GM18907 (cell line): ENCODE measurements around the gene DUT.
"Not testable (repeated sequence)": the region's sequence is repeated elsewhere in the genome, so short reads cannot be mapped to it uniquely, and the experiment has no call there.

Source experiments
- ATAC-seq: cut with Tn5 transposase; IDR thresholded peaks from one replicate; pipeline ENCODE4 v1.9.1; 2021; ENCODE audit warnings: mild to moderate bottlenecking, moderate library complexity; ENCODE audit not compliant: unreplicated experiment

The DUT gene

DNA sequence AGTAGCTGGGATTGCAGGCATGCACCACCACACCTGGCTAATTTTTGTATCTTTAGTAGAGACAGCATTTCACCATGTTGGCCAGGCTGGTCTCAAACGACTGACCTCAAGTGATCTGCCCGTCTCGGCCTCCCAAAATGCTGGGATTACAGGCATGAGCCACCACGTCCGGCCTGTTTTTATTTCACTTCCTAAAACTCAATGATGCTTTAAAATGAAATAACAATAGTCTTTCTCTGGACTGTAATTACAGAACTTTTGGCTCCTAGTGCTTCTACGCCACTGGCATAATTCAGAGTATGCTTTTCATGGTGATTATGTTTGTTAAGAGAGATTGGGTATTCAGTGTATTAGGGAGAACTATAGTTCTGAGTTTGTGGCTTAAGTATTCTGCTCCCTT, 5.0 kb upstream of the DUT start:
- not testable (repeated sequence) for ATAC-seq

DNA sequence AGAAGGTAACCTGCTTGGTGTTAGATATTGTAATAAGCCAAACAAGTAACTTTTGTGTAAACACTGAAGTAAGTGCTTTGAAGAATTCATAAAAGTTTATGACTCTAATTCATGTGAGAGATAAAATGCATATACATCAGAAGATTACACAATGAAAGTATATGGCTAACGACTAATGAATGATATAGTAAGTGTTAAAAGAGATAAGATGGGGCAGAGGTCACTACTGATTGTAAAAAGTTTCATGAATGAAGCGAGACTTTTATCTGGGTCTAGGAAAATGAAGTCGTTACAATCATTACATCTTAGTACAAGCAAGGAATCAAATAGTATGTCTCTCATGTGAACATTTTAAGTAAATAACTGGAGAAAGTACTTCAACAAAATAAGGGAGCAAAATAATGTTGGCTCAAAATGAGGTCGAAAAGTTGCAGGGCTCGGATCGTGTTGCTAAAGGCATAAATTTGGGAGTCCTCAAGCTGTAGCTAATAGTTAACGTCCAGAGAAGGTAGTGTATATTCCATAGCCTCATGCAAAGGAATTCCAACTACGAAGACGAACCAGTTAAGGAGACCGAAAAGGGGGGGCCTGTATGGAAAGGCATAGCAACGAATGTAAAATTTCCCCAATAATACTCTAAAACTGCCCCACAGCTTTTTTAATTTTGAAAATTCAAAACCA, 984 bp upstream of the DUT start:
- ATAC-seq: no peak

DNA sequence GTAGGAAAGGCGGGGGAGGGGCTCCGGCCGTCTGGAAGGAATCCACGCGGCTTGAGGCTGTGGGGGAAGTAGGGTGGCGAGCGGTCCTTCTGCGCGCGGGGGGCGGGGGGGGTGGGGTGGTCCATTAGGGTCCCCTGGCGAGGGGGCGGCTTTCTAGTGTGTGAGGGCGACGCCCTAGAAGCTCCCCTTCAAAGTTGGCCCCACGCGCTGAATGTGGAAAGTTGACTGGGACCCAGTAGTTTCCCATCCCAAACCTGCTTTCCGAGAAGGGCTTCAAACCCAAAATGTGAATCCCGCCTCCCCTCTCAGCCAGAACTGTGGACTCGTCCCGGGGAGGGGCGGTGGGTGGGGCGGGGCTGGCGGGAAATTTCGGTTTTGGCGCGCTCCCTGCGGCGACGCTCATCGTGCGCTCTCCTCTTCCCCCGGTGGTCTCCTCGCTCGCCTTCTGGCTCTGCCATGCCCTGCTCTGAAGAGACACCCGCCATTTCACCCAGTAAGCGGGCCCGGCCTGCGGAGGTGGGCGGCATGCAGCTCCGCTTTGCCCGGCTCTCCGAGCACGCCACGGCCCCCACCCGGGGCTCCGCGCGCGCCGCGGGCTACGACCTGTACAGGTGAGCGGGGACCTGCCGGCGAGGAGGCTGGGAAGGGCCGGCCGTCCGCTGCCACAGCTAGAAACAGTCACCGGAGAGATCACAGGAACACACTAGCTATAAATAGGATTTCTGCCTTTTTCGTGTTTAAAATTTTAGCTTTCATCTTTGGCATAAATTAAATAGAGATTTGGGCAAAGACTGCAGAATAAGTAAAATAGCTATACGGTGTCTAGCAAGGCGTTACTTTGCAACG, 790 bp downstream of the DUT start:
- ATAC-seq: peak; percentile 66

DNA sequence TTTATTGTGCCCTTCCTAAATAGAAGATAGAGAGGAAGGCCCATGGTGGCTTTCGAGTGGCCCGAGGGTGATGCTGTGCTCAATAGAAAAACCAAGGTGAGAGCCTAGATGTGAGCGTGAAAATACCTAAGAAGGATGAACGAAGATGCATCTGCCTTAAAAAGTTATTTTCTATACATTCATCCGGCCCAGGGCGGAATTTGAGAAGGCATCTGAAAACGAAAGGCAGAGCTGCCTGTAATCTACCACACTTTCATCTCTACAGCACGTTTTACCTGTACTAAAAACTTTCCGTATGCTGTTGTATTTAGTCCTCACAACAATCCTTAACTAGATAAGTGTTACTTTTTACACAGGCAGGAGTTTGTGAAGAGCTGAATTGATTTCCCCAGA, 1.4 kb downstream of the DUT start:
- no peak for ATAC-seq

DNA sequence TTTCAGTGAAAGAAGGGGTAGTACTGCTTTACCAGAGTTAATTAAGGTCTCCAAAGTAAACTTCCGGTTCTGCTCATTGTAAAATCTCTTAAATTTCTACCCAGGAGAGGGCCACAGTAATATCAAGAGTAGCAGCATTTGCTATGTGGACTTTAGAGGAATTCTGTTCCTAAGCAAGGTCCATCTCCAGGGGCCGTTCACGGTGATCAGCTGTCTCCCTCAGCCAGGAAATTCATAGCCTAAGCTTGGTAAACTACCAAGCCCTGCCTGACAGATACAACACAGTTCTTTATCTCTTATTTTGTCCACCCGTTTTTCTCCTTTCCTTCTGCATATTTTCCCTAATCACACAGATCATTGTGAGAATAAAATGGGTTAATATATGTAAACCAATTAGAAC, 2.3 kb downstream of the DUT start:
- ATAC-seq: no peak

DNA sequence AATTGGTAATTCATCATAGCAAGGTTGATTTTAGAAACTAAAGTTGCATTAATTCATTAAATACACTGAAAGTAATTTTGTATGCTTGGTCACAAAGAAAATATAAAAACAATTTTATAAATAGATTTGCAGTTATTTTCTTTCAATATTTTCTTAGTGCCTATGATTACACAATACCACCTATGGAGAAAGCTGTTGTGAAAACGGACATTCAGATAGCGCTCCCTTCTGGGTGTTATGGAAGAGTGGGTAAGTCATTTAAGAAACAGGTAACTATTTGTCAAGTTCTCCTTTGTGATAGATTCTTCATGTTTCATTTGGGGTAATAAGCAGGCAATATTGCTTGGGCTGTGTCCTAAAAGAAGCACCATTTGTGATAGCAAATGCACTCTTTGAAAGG, 3.0 kb downstream of the DUT start:
- ATAC-seq: no peak

DNA sequence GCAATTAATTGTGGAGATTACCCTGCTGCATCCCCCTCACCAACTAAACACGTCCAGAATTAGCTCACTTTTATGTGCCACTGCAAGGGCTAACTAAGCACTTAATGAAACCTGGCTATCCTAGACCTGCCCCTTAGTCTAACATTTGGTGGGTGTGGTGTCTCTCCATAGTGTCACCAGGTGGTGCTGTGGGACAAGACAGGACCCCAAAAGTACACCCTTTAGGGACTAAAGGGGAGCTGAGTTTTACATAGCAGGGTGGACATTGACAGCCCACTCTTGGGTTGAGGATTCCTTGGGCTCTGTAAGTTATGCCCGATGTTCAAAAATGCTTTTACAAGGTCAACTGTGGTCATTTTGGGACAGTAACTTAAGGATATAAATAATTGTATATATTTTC, 5.7 kb downstream of the DUT start:
- no peak for ATAC-seq

DNA sequence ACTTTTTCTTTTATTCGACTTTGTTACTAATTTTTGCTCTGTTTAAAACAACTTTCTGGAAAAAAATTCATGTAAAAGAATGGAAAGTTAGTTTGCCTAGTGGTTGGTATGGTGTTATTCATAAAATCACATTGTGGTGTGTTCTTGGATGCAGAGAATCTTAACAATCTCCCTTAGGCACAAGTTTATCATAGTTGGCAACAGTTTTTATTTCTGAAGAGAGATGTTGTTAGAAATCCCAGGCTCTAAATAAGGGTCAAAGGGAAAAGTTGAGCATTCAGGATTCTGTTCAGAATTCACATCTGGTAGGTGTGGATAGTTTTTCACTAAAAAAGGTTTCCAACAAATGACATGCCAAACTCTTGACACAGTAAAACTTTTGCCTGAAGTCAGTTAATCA, 6.4 kb downstream of the DUT start:
- no peak for ATAC-seq

DNA sequence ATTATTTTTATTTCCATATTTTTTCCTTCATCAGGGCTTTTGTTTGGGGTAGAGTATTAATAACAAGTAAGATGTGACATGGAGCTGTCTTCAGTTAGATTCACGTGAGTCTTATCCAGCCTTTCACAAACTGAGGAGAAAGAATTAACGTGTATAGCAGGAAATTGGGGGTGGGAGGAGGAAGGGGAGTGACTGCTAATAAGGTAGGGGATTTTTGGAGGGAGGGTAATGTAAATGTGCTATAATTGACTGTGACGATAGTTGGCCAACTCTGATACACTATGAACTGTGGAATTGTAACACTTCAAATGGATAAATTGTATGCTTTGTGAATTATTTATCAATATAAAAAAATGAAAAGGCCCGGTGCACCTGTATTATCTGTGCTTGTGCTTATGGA, 8.9 kb downstream of the DUT start:
- no peak for ATAC-seq

DNA sequence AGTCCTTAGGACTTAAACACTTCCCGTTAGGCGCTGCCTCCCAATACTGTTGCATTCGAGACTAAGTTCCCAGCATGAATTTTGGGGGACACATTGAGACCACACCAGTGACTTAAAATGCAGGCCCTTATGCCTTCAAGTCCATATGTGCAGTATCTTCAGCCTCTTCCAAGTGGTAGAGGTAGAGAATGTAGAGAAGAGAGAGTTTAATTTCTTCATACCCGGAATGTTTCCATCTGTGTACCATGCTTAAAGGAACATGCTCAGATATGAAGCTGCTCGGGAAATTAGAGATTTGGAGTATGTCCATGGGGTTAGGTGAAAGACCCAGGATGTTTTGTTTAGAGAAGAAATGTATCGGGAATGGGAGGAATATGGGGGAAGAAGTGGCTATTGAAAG, 12.6 kb downstream of the DUT start:
- no peak for ATAC-seq

DNA sequence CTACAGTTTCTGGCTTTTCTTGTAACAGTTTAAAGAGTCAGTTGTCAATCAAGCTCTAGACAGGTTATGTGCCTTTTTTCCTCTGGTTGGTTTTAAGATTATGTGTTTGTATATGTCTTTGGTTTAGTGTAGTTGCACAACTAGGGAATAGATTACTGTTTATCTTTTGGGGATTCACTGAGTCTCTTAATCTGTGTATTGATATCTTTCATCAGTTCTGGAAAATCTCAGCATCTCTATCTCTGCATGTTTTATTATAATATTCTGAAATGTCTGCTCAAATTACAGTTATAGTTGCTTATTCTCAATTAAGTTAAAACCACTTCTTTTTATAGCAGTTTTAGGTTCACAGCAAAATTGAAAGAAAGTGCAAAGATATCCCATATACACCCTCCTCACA, 14.3 kb downstream of the DUT start:
- ATAC-seq: no peak

DNA sequence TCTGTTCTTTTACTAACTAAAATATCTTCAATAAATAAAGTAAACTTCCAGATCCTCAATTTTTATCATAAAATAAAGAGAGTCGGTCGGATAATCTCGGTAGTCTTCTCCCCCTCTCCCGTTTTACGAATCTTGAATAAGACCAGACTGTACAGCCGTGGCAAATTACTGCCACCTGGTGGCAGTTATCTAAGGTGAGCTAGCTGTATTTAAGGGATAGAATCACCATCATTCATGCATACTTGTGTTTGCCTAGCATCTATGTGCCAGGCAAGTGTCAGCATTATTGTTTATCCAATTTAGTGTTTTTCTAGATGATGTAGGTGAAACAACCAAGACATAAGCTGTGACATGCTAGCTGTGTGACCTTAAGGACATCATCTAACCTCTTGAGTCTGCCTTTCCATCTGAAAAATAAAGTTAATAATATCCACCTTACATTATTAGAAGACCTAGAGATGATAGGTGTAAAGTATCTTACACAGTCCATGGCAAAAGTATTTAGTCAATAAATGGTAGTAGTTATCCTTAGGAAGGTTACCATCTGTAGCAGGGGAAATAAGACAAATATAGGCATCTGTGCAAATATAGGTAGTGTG, 21.3 kb downstream of the DUT start:
- peak; percentile 82 for ATAC-seq

DNA sequence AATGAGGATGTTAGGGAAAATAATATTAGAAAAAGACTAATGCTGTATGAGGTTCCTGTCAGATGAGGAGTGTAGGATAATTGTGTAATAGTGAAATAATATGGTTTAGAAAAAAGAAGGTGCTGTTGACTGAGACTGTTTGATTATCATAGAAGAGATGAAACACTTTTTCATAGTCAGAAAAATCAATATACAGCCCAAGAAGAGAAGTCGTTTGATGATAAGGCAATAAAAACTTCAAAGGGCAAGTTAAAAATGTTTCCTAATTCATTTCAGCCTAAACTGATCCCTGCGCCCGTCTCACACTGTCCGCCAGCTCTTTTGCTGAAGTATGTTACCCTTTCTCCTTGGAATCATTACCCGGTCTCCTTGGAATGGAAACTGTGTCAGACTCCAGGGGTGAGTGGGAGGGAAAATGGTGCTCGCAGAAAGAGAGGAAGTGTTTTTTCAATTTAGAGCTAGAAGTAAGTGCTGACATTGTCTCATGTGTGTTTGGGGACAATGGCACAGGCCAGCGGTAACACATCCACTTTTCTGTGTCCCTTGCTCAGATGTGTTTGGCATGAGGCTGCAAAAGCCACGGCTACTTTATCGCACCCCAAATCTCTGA, 23.6 kb downstream of the DUT start:
- no peak for ATAC-seq

DNA sequence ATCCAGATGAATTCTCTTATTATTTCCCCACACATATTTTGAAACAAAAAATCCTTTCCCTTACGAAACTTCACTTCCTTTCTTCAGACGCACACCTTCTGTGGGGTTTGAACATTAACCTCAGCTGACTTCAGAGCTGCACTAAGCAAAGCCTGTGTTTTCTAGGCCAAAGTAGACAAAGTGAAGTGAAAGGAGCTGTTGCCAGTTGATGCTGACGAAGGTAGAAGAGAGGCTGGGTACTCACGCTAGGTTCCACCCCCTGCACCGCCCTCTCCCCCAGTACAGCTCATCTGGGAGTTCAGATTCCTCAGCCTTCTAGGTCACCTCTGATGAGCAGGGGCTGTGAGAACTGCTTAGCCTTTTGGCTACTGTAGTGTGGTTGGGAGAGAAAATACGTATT, 24.1 kb downstream of the DUT start:
- ATAC-seq: peak; percentile 79

DNA sequence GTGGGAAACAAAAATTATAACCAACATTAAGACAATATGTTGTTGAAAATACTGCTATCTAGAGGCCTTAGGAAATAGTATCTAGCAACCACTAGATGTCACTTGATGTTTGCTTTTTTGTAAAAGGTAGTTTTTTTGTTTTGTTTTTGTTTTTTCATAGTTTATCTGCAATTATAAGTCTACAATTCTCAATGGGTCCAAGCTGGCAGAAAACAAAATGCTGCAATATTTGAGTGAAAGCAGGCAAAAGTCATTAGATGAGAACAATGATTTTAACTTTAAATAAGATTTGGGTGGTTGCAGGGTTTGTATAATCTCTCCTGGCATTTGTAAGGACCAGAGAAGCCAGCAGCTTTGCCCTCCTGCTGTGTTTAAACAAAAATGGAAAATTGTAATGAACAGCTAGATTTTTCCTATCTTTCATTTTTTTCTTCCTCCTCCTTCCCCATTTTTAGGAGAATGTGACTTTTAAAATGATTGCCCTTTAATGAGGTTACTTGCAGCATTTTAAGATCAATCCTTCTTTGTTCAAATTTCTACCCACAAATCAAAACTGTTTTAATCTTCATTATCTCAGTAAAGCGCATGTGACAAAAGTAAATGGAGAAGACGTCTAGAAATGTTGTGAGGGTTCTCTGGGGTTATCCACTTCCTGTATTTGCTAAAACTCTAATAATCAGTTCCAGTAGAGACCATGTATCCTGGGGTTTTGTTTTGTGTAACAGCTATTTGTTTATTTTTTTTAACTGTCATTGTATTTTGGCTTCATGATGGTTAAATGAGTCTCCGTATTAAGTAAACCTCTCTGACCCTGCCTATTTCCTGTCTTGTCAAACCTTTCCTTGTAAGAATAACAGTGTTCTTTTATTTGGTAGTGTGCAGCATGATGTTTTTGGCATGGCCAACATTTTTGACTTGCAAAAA, 27.3 kb downstream of the DUT start:
- ATAC-seq: no peak

DNA sequence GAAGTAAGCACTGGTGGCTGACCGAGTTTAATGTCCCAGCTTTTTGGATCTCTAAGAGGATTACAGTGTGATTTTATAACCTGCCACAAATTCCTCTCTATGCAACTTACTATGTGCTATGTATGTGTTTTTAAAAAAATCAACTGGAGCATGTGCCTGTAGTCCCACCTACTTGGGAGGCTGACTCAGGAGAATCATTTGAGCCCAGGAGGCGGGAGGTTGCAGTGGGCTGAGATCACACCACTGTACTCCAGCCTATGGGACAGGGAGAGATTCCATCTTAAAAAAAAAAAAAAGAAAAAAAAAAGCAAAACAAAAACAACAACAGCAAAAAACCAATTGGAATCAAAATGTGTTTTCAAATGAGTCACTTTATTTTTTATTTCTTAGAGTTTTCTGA, 29.6 kb downstream of the DUT start:
- no peak for ATAC-seq

DNA sequence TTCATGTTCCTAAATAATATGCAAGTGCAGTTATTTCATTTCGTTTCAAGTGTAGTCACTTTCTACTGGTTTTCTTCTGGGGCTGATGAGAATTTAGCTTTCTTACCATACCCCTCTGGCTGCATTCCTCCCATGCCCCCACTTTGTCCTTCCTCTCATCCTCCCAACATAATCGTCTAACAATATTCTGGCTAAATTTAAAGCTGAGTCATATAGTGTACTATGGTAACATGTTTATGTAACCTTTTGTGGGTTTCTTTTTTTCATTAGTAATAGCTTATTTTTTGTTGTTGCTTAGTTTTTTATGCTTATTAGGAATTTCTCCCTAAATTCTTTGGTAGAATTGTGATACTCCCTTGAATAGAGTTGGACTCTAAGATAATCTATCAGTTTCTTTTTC, 30.5 kb downstream of the DUT start:
- no peak for ATAC-seq

DNA sequence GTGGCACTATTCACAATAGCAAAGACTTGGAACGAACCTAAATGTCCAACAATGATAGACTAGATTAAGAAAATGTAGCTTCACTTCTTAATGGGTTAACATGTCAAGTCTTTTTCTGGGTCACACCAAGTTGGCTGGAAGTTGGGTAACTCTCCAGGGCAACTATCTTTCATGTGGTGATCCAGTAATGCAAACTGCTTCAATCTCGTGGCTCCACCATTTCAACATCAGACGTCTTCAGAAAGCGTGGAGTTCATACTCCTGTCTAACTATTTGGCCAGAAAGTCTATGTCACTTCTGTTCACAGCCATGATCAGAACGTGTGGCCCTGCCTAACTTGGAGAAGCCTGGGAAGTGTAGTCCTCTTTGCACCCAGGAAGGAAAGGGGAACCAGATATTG, 32.2 kb downstream of the DUT start:
- no peak for ATAC-seq

DNA sequence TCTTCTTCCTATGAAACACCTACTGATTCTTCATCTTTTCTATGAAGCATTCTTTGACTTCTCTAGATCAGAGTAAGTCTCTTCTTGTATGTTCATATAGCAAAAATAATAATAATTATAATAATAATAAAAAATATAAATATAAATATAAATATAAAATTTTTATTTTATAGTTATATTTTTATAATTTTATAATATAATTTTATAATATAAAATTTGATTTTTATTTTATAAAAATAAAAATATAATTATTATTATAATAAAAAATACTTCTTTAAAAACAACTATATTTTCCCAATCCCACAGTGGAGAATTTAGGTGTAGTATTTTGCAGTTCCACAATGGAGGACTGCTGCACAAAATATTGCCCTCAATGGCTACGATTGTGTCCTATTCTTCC, 34.3 kb downstream of the DUT start:
- ATAC-seq: no peak

DNA sequence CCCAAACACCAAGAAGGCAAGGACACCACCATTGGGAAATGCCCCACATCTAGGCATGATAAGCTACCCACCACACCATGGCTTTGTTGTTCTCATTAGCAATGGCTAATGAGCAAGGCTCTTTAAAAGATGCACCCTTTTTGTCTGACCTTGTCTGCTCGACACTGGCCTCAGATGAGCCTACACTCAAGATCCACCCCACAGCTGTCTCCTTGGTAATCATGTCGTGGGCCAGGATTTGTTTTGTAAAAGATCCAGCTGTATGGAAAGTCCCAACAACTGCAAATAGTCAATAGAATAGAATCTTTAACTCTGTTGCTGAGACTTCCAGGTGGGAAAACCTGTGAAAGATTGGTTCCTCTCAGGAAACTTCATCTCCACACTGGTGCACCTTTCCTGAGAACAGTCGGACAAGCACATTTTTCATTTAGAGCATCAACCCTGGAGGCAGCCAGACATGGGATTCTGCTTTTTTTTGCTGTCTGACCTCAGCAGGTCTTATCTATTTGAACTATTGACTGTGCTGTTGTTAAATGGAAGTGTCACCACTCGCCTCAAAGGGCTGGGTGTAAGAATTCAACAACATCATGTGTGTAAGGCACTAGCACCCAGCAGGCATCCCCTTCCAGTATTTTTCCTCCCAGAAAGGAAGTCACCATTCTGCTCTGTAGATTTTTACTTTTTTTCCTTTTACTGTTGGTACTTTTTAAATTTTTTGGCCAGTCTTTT, 35.5 kb downstream of the DUT start:
- ATAC-seq: no peak
